GM12878 (cell line): ENCODE measurements around the gene CCL7.

ENCODE experiments used
- CTCF ChIP-seq, 3 experiments: IDR thresholded peaks in 2 of 3; conservative IDR thresholded peaks in 1 of 3; 2 replicates each; pipeline ENCODE4 v1.5.1; 2011; ENCODE audit warnings: low read depth in 3 of 3, low read length in 3 of 3, mild to moderate bottlenecking in 3 of 3, control low read depth in 2 of 3, moderate library complexity in 2 of 3, inconsistent platforms in 1 of 3, mixed read lengths in 1 of 3; ENCODE audit not compliant: control insufficient read depth in 2 of 3, insufficient read depth in 1 of 3; ENCODE audit errors: extremely low read depth in 1 of 3
- RCOR1 ChIP-seq: conservative IDR thresholded peaks from 2 replicates; pipeline ENCODE4 v1.6.1; 2012; ENCODE audit warnings: low read depth, low read length, improper control_type of control experiment

GRCh38 chr17:34261568-34262337 lies 8.3 kb upstream of the CCL7 start:
- no peak for TF ChIP-seq CTCF (IDR thresholded peaks at IDR 0.05 in 2 of 3, conservative IDR thresholded peaks at IDR 0.05 in 1 of 3; ENCODE audit: control insufficient read depth in 2 of 3, extremely low read depth in 1 of 3, insufficient read depth in 1 of 3, low read depth in 3 of 3, low read length in 3 of 3)
- no peak for TF ChIP-seq RCOR1
